Activated CD4-positive, alpha-beta T cell treated with anti-CD3 and anti-CD28 coated beads, Interleukin-2, amount 50 U/mL, for 4 hours (primary cell): ENCODE data around the gene BRCA1.

ENCODE experiments used
- DNase-seq, 2 experiments: peaks; one replicate each; pipeline ENCODE4 v3.0.0-alpha.2; 2020

The BRCA1 gene

GRCh38 chr17:42999003-42999525 lies 126.1 kb downstream of the BRCA1 start:
- no peak for DNase-seq

GRCh38 chr17:42997984-42998938 lies 126.9 kb downstream of the BRCA1 start, which contains the start of gene RPL27:
TSS of gene RPL27 (plus strand) at chr17:42998419. CDS start at chr17:42998751, 332 bp downstream.
- DNase-seq: peak; percentile 97 to 98

- DNase-seq: no peak
Measured at GRCh38 chr17:42997390-42997983, 127.7 kb downstream of the BRCA1 start.
